ENCODE measurements around the gene BFSP1.

BFSP1 gene

GRCh38 chr20:17571153-17571527, 40.0 kb upstream of the BFSP1 start:
- peak overlapping the region; percentile 91 for H3K4me3 ChIP-seq (ENCODE audit: low read depth, low read length)
- TF ChIP-seq CTCF (IDR thresholded peaks at IDR 0.05; ENCODE audit: low read depth, low read length): no peak

DNA sequence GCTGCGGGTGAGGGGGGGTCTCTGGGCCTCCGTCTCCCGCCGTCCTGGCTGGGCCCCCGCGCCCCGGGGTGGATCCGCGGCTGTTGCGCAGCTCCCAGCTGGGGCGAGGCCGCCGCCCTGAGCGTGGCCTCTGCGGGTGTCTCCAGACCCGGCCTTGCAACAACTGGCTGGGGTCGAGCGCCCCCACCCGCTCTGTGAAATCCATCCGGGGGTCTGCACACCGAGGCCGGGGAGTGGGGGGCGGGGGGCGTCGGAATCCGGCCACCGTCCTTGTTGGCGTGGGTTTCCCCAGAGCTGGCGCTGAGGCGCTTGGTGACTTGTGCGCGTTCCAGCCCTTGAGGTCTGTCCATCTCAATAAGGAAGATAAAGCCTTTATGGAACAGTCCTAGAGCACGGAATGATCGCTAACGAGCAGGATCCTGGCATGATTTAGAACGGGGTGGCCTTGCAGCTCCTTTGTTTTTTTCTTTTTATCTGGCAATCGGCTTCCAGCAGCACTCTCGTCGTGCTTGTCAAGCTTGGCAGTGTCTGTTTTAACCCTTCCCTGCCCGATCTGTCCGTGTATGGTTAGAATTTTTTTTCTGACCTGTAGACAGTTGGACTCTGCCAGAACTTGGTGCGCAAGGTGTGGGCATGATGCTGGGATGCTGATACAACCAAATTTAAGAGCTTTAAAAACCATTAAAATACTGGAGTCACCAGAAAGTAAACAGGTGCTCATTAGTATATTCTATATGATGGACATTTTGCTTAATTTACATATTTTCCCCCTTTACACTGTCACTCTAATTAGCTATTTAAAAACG, 39.4 kb upstream of the BFSP1 start:
- peak overlapping the region; percentile 91 for H3K4me3 ChIP-seq (ENCODE audit: low read depth, low read length)
- TF ChIP-seq CTCF (IDR thresholded peaks at IDR 0.05; ENCODE audit: low read depth, low read length): no peak

GRCh38 chr20:17569616-17570346, 38.6 kb upstream of the BFSP1 start, which contains the start of gene DSTN:
TSS of gene DSTN (plus strand) at chr20:17570075. CDS start at chr20:17570209, 134 bp downstream.
- H3K4me3 ChIP-seq (ENCODE audit: low read depth, low read length): peak within 1 kb of the TSS; percentile 91
- TF ChIP-seq CTCF (IDR thresholded peaks at IDR 0.05; ENCODE audit: low read depth, low read length): no peak

DNA sequence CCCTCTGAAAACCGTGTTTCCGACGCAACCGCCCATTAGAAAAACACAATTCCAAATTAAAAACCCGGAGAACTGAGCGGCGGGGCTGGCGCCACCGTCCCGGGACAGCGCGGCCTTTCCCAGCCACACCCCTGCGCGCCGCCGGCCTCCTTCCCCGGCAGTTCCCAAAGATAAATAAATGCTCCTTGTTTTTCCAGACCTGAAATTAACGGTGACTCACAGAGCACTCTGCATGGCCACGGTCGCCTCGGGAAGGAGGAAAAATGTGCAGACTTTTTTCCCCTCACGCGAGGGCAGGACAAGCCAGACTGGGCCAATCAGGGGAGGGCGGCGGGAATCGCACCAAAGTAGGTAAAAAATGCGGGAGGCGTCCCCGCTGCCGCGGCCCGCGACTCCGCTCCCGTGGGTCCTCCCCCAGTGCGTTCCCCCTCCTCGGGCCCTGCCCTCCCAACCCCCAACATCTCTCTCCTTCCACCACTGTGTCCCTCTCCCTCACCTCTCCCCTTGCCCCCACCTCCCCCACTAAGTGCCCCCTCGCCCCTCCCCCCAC, 37.9 kb upstream of the BFSP1 start:
- H3K4me3 ChIP-seq (ENCODE audit: low read depth, low read length): peak overlapping the region; percentile 91
- TF ChIP-seq CTCF (IDR thresholded peaks at IDR 0.05; ENCODE audit: low read depth, low read length): no peak

DNA sequence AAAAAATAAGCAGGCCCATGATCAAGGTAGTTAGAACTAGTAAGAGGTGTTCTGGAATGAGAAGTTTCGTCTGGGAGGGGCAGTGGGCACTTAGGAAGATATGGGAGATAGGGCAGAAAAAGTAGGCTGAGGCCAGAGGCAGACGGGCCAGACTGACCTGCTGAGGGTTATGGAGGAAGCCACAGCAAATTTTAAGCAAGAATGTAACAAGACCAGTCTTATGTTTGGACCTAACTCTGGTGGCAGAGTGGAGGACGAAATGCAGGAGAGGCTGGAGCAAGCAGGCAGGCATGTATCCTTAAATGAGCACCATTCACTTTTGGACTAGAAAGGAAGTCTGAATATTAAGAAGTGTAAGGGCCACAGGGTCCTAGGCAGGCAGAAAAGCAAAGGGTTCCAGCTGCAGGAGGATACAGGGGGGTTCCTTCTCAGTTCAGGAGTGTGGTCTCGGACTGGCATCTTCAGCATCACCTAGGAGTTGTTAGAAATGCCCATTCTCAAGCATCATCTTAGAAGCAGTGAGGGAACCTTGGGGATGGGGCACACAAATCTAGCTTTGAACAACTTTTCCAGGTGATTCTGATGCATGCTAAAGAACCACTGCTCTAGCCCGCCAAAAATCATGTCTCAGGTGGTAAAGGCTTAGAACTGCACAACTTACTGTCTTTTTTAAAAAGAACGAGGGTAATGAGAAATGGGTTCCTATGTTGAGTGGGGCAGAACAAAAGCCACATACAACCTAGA, 37.0 kb upstream of the BFSP1 start:
- TF ChIP-seq CTCF (IDR thresholded peaks at IDR 0.05; ENCODE audit: low read depth, low read length): no peak
- peak overlapping the region; percentile 91 for H3K4me3 ChIP-seq (ENCODE audit: low read depth, low read length)

- no peak overlapping the region for H3K4me3 ChIP-seq (ENCODE audit: low read depth, low read length)
- no peak for TF ChIP-seq CTCF (IDR thresholded peaks at IDR 0.05; ENCODE audit: low read depth, low read length)
Observed at GRCh38 chr20:17566345-17566744, 35.2 kb upstream of the BFSP1 start.

Measured in WI38 (cell line).